Stimulated activated CD4-positive, alpha-beta T cell treated with anti-CD3 and anti-CD28 coated beads, Interleukin-1b, Interleukin-23, amount 100 ng/mL, for 4 hours (primary cell): Measurements from ENCODE around the gene UBE3A.
"Not testable (repeated sequence)": the region's sequence is repeated elsewhere in the genome, so short reads cannot be mapped to it uniquely, and the experiment has no call there.

Experiments
- DNase-seq, 2 donors: peaks; one replicate each; pipeline ENCODE4 v3.0.0-alpha.2; 2020; ENCODE audit warnings: low read depth in 2 of 2

The UBE3A gene

GRCh38 chr15:25438601-25439368 is at the start of gene UBE3A:
Gene UBE3A (minus strand): TSS chr15:25439024. CDS start chr15:25409107, 29,917 bp downstream.
- DNase-seq = peak; percentile 79 to 90

DNA sequence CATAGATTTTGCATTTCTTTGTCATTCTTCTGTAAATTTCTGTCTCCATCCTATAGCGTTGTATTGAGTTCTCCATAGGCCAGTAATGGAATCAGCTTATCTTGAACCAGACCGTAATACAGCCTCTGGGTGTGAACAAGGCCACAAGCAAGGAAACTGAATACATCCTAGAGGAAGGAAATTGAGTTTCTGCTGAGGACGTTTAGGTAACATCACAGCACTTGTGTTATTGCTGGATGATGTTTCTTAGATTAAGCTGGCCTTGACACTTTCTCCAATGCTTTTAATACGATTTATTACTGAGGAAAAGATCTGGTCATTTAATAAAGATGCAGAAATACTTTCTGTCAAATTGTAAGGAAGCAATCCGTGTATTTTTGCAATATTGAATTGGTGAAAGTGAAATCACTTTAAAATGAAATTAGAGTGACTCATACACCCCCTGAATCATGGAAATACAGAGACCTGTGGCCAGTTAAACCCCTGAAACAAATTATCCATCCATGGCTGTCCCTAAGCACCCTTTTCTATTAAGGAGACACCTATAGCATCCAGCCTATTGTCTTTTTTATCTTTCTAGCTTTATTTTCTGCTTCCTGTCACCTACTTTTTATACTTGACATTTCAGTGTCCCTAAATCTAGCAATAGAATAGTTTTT is 48.5 kb upstream of the UBE3A start:
- no peak for DNase-seq

- no peak for DNase-seq
Observed at GRCh38 chr15:25486051-25486450, 47.2 kb upstream of the UBE3A start.

DNA sequence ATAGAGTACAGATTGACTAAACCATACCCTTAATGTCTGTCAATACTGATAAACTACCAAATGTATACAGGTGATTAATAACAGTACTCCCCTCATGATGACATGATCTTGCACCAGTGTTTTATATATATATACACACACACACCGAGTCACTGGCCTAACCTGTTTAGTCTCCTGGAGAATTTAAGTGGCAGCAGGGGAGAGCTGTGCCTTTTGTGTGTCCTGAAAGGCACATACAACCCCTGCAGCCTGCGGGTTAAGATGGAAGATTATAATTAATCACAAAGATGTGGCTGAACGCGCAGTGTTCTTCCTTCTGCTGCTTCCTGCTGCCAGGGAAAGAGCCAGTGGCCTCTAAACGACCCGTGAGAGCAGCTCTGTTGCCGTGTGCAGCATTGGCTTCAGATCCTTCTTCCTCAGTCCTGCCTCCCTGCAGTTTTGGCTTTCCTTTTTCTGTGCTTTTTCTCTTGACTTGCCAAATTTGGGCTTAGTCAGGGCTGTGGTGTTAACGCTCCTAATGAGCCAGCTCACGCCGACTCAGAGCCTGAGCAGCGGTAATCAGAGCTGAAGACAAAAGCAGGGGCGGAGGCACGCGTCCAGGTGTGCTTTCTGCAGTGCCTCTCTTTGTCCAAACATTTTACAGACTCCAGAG is 42.5 kb upstream of the UBE3A start:
- DNase-seq = no peak

GRCh38 chr15:25478313-25478712 is 39.5 kb upstream of the UBE3A start:
- DNase-seq = no peak

DNA sequence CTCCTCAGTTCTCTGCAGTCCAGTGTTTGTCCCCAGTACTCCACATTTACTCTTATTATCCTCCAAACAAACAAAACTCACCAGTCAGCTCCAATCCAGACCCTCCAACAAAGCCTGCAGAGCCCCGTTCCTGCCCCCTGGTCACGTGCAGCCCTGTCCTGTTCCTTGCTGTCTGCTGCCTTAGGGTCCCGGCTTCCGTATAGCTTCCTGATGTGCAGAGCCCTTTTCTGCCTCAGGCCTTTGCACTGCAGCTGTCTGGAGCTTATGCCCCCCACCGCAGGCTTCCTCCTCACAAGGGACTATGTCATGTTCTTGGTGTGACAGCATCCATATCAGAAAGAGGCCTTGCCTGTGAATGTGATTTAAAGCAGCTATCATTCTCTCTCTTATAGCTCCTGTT is 39.0 kb upstream of the UBE3A start:
- DNase-seq = no peak

DNA sequence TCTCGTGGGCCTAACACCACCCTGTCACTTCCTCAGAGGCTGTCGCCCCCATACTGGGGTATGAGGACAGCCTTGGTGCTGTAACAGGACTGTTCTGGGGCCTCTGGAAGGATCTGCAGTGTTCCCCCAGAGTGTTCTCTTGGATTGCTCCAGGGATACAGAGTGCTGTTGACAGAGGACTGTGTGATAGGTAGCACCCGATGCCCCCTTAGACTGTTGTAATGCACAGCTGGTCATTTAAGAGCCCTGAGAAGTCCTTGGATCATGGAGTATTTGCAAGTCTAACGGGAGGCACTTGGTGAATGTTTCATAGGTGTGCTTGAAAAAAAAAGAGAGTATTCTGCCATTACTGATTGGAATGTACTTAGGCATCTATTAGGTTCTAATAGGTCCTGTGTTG is 35.4 kb upstream of the UBE3A start:
- DNase-seq = no peak

- no peak for DNase-seq
Observed at GRCh38 chr15:25470230-25470629, 31.4 kb upstream of the UBE3A start.

- DNase-seq = no peak
Observed at GRCh38 chr15:25469377-25469776, 30.6 kb upstream of the UBE3A start.

- DNase-seq = no peak
Observed at GRCh38 chr15:25468611-25469010, 29.8 kb upstream of the UBE3A start.

- no peak for DNase-seq
Observed at GRCh38 chr15:25465835-25466234, 27.0 kb upstream of the UBE3A start.

DNA sequence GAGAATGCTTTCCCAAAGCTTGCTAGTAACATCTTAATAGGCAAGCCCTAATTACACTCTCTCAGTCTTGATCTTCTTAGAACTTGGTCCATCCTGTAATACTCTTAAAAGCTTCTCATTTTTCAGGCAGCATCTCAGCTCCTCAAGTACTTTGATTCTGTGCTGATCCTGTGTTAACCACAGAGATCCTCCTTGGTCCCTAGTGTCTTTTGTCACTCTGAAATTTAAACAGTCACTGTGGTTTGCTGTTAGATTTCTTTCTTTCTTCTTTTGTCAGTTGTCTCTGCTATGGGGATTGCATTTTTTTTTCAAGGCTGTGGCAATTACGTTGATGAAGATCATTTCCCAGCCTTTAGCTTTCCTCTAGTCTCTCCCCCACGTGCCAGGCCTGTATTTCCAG is 26.0 kb upstream of the UBE3A start:
- no peak for DNase-seq

GRCh38 chr15:25464383-25464782 is 25.6 kb upstream of the UBE3A start:
- no peak for DNase-seq

GRCh38 chr15:25456196-25456595 is 17.4 kb upstream of the UBE3A start:
- no peak for DNase-seq

DNA sequence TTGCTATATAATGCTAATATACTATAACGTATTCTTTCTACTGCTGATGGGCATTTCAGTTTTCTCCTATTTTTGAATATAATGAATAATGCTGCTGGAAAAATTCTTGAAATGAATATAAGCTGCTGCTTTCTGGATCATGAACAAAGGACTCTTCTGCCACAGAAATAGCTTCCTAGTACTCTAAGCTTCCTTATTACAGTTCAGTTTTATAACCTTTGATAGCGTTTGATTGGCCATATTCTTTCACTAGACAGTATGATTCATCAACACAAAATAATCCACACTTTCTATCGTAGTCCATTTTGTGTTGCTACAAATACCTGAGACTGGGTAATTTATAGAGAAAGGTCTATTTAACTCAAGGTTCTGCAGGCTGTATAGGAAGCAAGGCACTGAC is 16.4 kb upstream of the UBE3A start:
- DNase-seq = no peak

GRCh38 chr15:25454771-25455170 is 15.9 kb upstream of the UBE3A start:
- no peak for DNase-seq

- not testable (repeated sequence) for DNase-seq
Observed at GRCh38 chr15:25453246-25453645, 14.4 kb upstream of the UBE3A start.

GRCh38 chr15:25451501-25451900 is 12.7 kb upstream of the UBE3A start:
- no peak for DNase-seq

GRCh38 chr15:25450163-25450562 is 11.3 kb upstream of the UBE3A start:
- DNase-seq = no peak

- DNase-seq = no peak
Observed at GRCh38 chr15:25446076-25446475, 7.3 kb upstream of the UBE3A start.

- DNase-seq = no peak
Observed at GRCh38 chr15:25445412-25445811, 6.6 kb upstream of the UBE3A start.

GRCh38 chr15:25441111-25441510 is 2.3 kb upstream of the UBE3A start:
- no peak for DNase-seq

- no peak for DNase-seq
Observed at GRCh38 chr15:25439369-25439836, 579 bp upstream of the UBE3A start.
